SU-DHL-6 (cell line): ENCODE data around the gene GALNT15.

Source experiments
- H2AFZ ChIP-seq: fragments of 200-600 bp; sonication (generic); 2 replicates; pipeline ENCODE4 v1.6.1; 2014; ENCODE audit warnings: low read depth, mild to moderate bottlenecking, moderate library complexity, mixed read lengths, antibody characterized with exemption, low read length; ENCODE audit not compliant: severe bottlenecking
- H3F3A ChIP-seq: fragments of 200-600 bp; shearing (Covaris generic); 2 replicates; pipeline ENCODE4 v1.6.0; 2016; ENCODE audit warnings: antibody characterized with exemption, mild to moderate bottlenecking; ENCODE audit not compliant: insufficient read depth
- H3K27ac ChIP-seq: fragments of 200-600 bp; sonication (generic); 2 replicates; pipeline ENCODE4 v1.5.1; 2016; ENCODE audit warnings: low read depth, mild to moderate bottlenecking, low read length, moderate library complexity, mixed read lengths
- H3K27me3 ChIP-seq: fragments of 200-600 bp; sonication (generic), shearing (Covaris generic); 2 replicates; pipeline ENCODE4 v1.6.0; 2014; ENCODE audit warnings: mild to moderate bottlenecking, low read length
- H3K36me3 ChIP-seq: fragments of 200-600 bp; sonication (generic); 2 replicates; pipeline ENCODE4 v1.6.1; 2014; ENCODE audit warnings: mild to moderate bottlenecking, low read length, mixed read lengths
- H3K4me2 ChIP-seq: fragments of 300-600, 200-600 bp; shearing (Covaris generic), sonication (generic); 2 replicates; pipeline ENCODE4 v1.6.0; 2014; ENCODE audit warnings: low read length, low read depth, mild to moderate bottlenecking; ENCODE audit not compliant: poor library complexity, severe bottlenecking
- H3K4me3 ChIP-seq: fragments of 200-600 bp; sonication (generic); 2 replicates; pipeline ENCODE4 v1.5.1; 2014; ENCODE audit warnings: antibody characterized with exemption, low read length, mild to moderate bottlenecking, mixed read lengths; ENCODE audit not compliant: insufficient read depth, poor library complexity, severe bottlenecking
- H3K79me2 ChIP-seq: fragments of 200-600 bp; sonication (generic); 2 replicates; pipeline ENCODE4 v1.6.1; 2014; ENCODE audit warnings: mild to moderate bottlenecking, low read length, moderate library complexity; ENCODE audit not compliant: insufficient read depth
- H3K9ac ChIP-seq: fragments of 200-600 bp; sonication (generic); 2 replicates; pipeline ENCODE4 v1.7.0; 2014; ENCODE audit warnings: mild to moderate bottlenecking, low read length
- H3K9me2 ChIP-seq: fragments of 200-600 bp; sonication (generic); replicated peaks from 2 replicates; pipeline ENCODE4 v1.6.1; 2014; ENCODE audit warnings: low read length; ENCODE audit not compliant: insufficient read depth
- H3K9me3 ChIP-seq: fragments of 200-600 bp; sonication (generic); 2 replicates; pipeline ENCODE4 v1.6.1; 2014; ENCODE audit warnings: low read length, mixed read lengths; ENCODE audit not compliant: insufficient read depth
- H4K20me1 ChIP-seq: fragments of 200-600 bp; sonication (generic); 2 replicates; pipeline ENCODE4 v1.6.1; 2014; ENCODE audit warnings: low read depth, mild to moderate bottlenecking, antibody characterized with exemption, low read length, moderate library complexity, mixed read lengths
- CTCF ChIP-seq: fragments of 200-600 bp; sonication (generic); IDR thresholded peaks from one replicate; pipeline ENCODE4 v1.5.1; 2017; ENCODE audit warnings: antibody characterized with exemption, mild to moderate bottlenecking, low read length, moderate library complexity; ENCODE audit not compliant: insufficient read depth, poor library complexity, severe bottlenecking
- EZH2phosphoT487 ChIP-seq: fragments of 200-600 bp; sonication (generic), shearing (Covaris generic); conservative IDR thresholded peaks from 2 replicates; pipeline ENCODE4 v1.6.1; 2018; ENCODE audit warnings: mild to moderate bottlenecking, antibody characterized with exemption, low read length, moderate library complexity, mixed read lengths

Gene GALNT15

GRCh38 chr3:16187213-16187790 lies 12.8 kb downstream of the GALNT15 start:
- H3K4me2 ChIP-seq, result no peak overlapping the region

GRCh38 chr3:16188071-16188470 lies 13.6 kb downstream of the GALNT15 start:
- Histone ChIP-seq H4K20me1 (no peaks in the 10 kb centered on the region), H3K9me2 (no peaks in the 10 kb centered on the region), H3K4me3 (no peak overlapping the region), H3K27ac (no peak overlapping the region), H3K4me2 (no peak overlapping the region), H3K9me3 (no peaks in the 10 kb centered on the region), H3K27me3 (no peaks in the 10 kb centered on the region), H3K79me2 (no peaks in the 10 kb centered on the region), H3F3A (no peaks in the 10 kb centered on the region), H2AFZ (no peak overlapping the region), H3K36me3 (no peaks in the 10 kb centered on the region), H3K9ac (no peak overlapping the region)
- TF ChIP-seq CTCF, result no peak

More at GRCh38 chr3:16187213-16187790, 12.8 kb downstream of the GALNT15 start:
- Histone ChIP-seq H3K27ac (no peak overlapping the region), H3F3A (no peaks in the 10 kb centered on the region), H2AFZ (no peak overlapping the region), H4K20me1 (no peaks in the 10 kb centered on the region), H3K36me3 (no peaks in the 10 kb centered on the region), H3K27me3 (no peaks in the 10 kb centered on the region), H3K9ac (no peak overlapping the region), H3K4me3 (no peak overlapping the region), H3K9me3 (no peaks in the 10 kb centered on the region), H3K9me2 (no peaks in the 10 kb centered on the region), H3K79me2 (no peaks in the 10 kb centered on the region)
- TF ChIP-seq EZH2phosphoT487 (no peak), CTCF (no peak)

- no peak overlapping the region for H3K27ac ChIP-seq
- H3K9me2 ChIP-seq, result no peaks in the 10 kb centered on the region
- no peaks in the 10 kb centered on the region for H4K20me1 ChIP-seq
- no peaks in the 10 kb centered on the region for H3K27me3 ChIP-seq
- no peak overlapping the region for H3K4me2 ChIP-seq
- no peak overlapping the region for H3K4me3 ChIP-seq
- no peak overlapping the region for H3K9ac ChIP-seq
- H3F3A ChIP-seq, result no peaks in the 10 kb centered on the region
- H3K9me3 ChIP-seq, result no peaks in the 10 kb centered on the region
- H2AFZ ChIP-seq, result no peak overlapping the region
- TF ChIP-seq EZH2phosphoT487 (no peak), CTCF (no peak)
- no peaks in the 10 kb centered on the region for H3K36me3 ChIP-seq
- no peaks in the 10 kb centered on the region for H3K79me2 ChIP-seq
Measured at GRCh38 chr3:16189201-16189600, 14.7 kb downstream of the GALNT15 start.
